Fibroblast of gingiva (primary cell): Measurements from ENCODE around the gene LHX6.

Experiments
- DNase-seq: peaks from one replicate; pipeline ENCODE4 v3.0.0-alpha.2; 2011; ENCODE audit warnings: low read depth

LHX6 gene

GRCh38 chr9:122216138-122216797 lies 12.5 kb downstream of the LHX6 start:
- no peak for DNase-seq

DNA sequence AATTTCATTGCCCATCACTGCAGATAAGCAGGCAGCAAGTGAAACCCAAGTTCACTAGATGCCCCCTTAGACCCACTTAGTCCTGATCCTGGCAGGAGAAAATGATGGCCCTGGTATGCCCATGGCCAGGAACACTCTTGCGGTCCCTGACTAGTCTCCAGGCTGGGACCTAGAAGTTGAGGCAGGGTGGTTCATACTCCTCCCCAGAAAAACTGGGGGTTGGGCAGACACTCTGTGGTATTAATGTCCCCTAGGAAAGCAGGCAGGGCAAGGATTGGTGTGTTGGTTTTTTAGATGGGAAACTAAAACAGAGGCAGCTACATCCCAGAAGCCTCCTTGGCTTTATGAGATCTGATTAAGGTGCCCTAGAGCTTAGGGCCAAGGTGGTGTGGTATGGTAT lies 13.1 kb downstream of the LHX6 start:
- DNase-seq = no peak

- no peak for DNase-seq
These were observed 14.2 kb downstream of the LHX6 start for GRCh38 chr9:122214507-122214906.

DNA sequence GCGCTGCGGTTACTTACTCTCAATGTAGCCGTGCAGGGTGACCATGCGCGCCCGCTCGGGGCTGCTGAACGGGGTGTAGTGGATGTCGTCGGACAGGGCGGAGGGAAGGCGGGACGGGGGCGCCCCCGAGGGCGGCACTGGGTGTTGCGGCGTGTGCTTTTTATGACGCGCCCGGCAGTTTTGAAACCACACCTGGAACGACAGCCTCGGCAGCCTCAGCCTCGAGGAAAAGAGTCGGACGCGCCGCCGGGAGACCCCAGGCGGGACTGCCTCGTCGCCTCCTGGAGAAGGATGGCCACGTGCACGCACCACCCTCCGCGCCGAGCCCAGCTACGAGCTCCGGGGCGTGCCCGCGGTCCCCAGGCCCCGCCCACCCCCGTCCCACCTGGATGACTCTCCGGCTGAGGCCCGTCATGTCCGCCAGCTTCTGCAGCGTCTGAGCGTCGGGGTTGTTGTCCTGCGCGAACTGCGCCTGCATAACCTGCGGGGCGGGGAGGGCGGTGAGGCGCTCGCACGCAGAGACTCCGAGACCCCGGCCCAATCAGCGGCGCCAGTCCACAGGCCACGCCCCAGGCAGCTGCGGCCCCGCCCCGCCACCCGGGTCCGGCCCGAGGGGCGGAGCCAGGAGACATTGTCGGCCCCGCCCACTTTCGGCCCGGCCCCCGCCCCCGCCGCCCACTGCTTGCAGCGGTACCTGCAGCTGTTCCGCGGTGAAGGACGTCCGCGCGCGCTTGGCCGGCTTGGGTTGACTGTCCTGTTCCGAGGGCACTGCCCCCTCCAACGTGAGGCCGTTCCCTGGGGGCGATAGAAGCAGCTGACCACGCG lies 15.0 kb downstream of the LHX6 start:
- no peak for DNase-seq

GRCh38 chr9:122213102-122213588 lies 15.6 kb downstream of the LHX6 start:
- DNase-seq = no peak

- no peak for DNase-seq
These were observed 16.2 kb downstream of the LHX6 start for GRCh38 chr9:122212473-122213004.

DNA sequence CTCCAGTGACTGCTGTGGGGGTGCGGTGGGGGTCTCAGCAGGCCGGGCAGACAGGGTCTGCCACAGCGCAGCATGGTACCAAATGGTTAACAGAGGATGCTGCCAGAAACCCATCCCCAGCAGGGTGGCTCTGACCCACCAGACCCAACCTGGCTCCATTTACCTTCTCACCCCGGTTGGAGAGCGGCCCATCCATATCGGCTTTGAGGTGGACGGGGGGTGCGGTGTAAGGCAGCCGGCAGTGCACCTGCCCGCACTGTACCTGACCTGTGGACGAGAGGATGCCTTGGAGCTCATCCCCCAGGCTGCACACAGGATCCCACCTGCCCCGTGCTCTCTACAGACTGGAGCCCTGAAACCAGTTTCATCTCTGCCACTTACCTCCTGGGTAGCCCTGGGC lies 19.3 kb downstream of the LHX6 start:
- no peak for DNase-seq

GRCh38 chr9:122207096-122207495 lies 21.7 kb downstream of the LHX6 start:
- DNase-seq = no peak

DNA sequence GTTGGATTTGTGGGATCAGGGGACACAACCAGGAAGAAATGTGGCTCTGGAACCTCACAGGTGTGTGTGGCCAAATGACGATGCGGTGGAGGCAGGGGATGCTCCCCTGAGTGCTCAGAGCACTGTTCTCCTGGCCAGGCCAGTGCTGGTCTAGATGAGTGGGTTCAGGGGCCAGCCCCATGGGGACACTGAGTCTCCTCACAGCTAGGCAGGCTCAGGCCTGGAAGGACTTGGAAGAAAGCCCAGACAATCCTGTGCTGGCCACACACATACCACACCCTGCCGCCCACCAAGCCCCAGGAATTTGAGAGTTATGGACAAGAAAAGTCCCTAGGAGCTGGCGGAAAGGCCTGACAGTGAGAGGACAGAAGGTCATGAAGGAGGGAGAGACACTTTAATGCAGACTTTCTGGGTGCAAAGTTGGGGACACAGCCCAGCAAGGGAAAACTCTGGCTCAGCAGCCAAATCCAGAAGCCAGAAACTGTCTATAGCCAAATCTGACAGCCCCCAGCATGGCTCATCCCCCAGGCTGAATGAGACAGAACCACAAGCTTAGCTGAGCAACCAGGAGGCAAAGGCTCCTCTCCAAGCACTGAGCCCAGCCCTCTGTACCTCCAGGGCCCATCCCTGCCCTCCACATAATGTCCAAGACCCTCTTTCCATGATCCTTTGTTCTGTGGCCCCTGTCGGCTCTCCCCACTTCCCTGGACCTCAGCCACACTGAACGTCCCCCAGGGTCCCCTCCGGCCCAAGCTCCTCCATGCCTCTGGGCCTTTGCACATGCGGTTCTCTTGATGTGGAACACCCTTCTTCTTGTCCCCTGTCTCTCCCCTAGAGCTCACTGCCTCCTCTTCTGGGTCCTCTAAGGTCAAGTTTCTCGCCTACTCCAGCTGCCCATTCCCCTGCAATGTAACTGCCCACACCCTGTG lies 22.4 kb downstream of the LHX6 start:
- peak; percentile 36 for DNase-seq

DNA sequence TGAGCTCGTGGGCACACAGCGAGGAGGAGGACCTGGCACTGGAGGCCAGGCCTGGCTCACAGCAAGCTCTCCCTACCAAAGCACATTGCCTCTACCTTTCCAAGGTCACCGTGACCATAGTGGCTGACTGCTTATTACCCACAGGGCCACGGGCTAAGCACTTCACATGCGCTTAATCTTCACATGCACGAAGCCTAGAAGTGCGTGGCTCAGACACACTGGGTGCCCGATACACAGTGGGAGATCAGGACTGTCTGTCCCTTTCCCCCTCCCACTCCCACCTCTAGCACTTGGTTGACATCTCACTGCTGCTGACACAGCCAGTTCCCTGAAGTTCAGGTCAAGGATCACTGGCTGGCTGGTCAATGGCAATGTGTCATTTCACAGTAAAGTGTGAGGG lies 23.6 kb downstream of the LHX6 start:
- DNase-seq = no peak

- DNase-seq = no peak
These were observed 24.3 kb downstream of the LHX6 start for GRCh38 chr9:122204491-122204890.

GRCh38 chr9:122204055-122204454 lies 24.7 kb downstream of the LHX6 start:
- DNase-seq = no peak

- no peak for DNase-seq
These were observed 26.6 kb downstream of the LHX6 start for GRCh38 chr9:122202111-122202510.

- no peak for DNase-seq
These were observed 27.1 kb downstream of the LHX6 start for GRCh38 chr9:122201641-122202040.

DNA sequence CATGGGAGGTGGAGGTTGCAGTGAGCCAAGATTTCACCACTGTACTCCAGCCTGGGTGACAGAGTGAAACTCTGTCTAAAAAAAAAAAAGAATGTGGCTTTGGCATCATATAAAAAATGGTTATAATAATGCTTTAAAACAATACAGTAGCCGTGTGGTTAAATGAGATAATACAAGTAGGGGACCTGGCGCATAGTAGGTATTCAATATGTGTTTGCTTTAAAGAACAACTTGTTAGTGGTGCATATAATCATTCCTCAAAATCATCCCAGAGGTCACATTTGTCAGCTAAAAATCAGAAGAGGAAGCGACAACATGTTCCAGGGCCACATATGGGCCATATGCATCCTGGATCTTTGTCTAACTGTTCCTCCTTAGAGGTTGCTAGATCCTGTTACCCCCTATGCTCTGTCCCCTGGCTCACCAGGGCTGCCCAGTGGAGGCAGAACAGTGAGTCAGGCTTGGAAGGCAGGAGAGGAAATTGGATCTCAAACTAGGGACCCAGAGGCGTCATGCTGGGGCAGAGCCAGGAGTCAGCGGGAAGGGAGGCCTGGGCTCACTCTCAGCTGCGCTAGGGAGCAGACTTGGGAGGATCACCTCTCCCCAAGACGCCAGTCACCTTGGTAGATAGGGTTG lies 27.7 kb downstream of the LHX6 start:
- DNase-seq = peak; percentile 68

GRCh38 chr9:122197882-122198281 lies 30.9 kb downstream of the LHX6 start:
- DNase-seq = no peak

- no peak for DNase-seq
These were observed 31.3 kb downstream of the LHX6 start for GRCh38 chr9:122197426-122197825.

- no peak for DNase-seq
These were observed 32.9 kb downstream of the LHX6 start for GRCh38 chr9:122195875-122196274.

DNA sequence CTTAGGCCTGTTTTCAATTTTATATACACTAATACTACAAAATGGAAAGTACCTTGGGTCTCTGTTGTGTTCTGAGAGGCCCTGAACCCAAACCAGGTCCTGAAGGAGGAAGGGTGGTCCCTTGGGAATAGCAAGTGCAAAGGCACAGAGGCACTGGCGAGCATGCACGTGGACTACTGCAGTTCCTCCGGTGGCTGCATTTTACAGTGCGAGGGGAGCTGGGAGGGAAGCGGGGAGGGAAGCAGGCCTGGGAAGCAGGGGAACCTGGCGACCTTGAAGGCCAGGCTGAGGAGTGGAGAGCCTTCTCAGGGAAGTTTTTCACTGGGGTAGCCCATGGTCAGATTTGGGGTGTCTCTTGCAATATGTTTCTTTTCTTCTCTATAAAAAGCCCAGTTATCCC lies 35.1 kb downstream of the LHX6 start:
- DNase-seq = no peak

- no peak for DNase-seq
These were observed 35.7 kb downstream of the LHX6 start for GRCh38 chr9:122192914-122193525.

- DNase-seq = no peak
These were observed 36.4 kb downstream of the LHX6 start for GRCh38 chr9:122192261-122192875.
